HCT116 (cell line): ENCODE results near the gene TBX4. TPM values are rescaled to one million over a fixed set of nuclear protein-coding genes. Genes with fewer than 3 reads are reported as not detected.

Experiments used
- ATAC-seq: fragments of 200-7000 bp; cut with Tn5 transposase; 2 replicates; pipeline ENCODE4 v1.9.1; 2020; ENCODE audit warnings: mild to moderate bottlenecking, moderate library complexity
- BruUV-seq: library from RNA; stranded (reverse); fragments of 400-500 nt; replicated peaks from 2 replicates; lab custom pipeline; 2021; lab: Mats Ljungman, UMichigan
- CTCF ChIA-PET: fragments of 300-600 bp; sonication (Branson Sonifier 250); formaldehyde crosslinking; loops from one replicate; lab custom pipeline; 2021; ENCODE audit warnings: antibody characterized with exemption; lab: Charles Lee
- POLR2A ChIA-PET: fragments of 300-600, 350-600 bp; sonication (Branson Sonifier 250); formaldehyde crosslinking; loops from one replicate; lab custom pipeline; 2021; ENCODE audit warnings: antibody characterized with exemption; lab: Charles Lee
- RAD21 ChIA-PET, 2 experiments: fragments of 300-600 bp; sonication (Branson Sonifier 250); formaldehyde crosslinking; loops; one replicate each; lab custom pipeline; 2023; ENCODE audit warnings: low total read pairs in 2 of 2; ENCODE audit not compliant: uncharacterized antibody in 2 of 2, unreplicated experiment in 2 of 2, low non-redundant PET in 1 of 2; lab: Charles Lee
- DNase-seq: peaks from one replicate; pipeline ENCODE4 v3.0.0-alpha.2; 2010; ENCODE audit warnings: low read depth, low spot score
- H2AFZ ChIP-seq: fragments of 200-600 bp; shearing (Covaris generic), sonication (generic); 2 replicates; pipeline ENCODE4 v1.6.1; 2017; ENCODE audit warnings: low read depth, mixed run types, mixed read lengths, antibody characterized with exemption, low read length; ENCODE audit not compliant: poor library complexity, severe bottlenecking
- H3K27ac ChIP-seq: 2 replicates; pipeline ENCODE4 v1.5.1; 2012; ENCODE audit warnings: low read depth, low read length
- H3K27me3 ChIP-seq: fragments of 200-600 bp; sonication (generic); 2 replicates; pipeline ENCODE4 v1.6.1; 2016; ENCODE audit warnings: mixed run types, low read length, mixed read lengths; ENCODE audit not compliant: insufficient read depth
- H3K36me3 ChIP-seq, 2 experiments: fragments of 200-500 bp in 1 of 2; fragments of 200-600 bp in 1 of 2; sonication (Bioruptor generic) in 1 of 2; sonication (generic) in 1 of 2; 2 replicates each; pipeline versions ENCODE4 v1.5.1 to v1.6.1; 2014 to 2016; ENCODE audit warnings: low read length in 2 of 2, inconsistent platforms in 1 of 2, mixed read lengths in 1 of 2, mixed run types in 1 of 2; ENCODE audit not compliant: insufficient read depth in 2 of 2, control insufficient read depth in 1 of 2
- H3K4me1 ChIP-seq, 2 experiments: fragments of 200-600 bp in 1 of 2; sonication (generic) in 1 of 2; 2 replicates each; pipeline versions ENCODE4 v1.5.1 to v1.6.1; 2012 to 2017; ENCODE audit warnings: low read length in 2 of 2, inconsistent platforms in 1 of 2, mild to moderate bottlenecking in 1 of 2, mixed read lengths in 1 of 2, mixed run types in 1 of 2, moderate library complexity in 1 of 2; ENCODE audit not compliant: insufficient read depth in 2 of 2, control insufficient read depth in 1 of 2
- H3K4me2 ChIP-seq: fragments of 200-600 bp; sonication (generic); 2 replicates; pipeline ENCODE4 v1.6.1; 2017; ENCODE audit warnings: mixed run types, low read length, mixed read lengths
- H3K4me3 ChIP-seq, 2 experiments: fragments of 200-600 bp in 1 of 2; sonication (generic) in 1 of 2; replicated peaks in 1 of 2; 2 replicates each; pipeline ENCODE4 v1.5.1; 2011 to 2016; ENCODE audit warnings: low read length in 2 of 2, control low read depth in 1 of 2, low read depth in 1 of 2, mild to moderate bottlenecking in 1 of 2, mixed read lengths in 1 of 2, mixed run types in 1 of 2
- H3K79me2 ChIP-seq: fragments of 200-600 bp; sonication (generic); 2 replicates; pipeline ENCODE4 v1.6.1; 2017; ENCODE audit warnings: mild to moderate bottlenecking, mixed run types, low read length, moderate library complexity, mixed read lengths; ENCODE audit not compliant: insufficient read depth
- H3K9ac ChIP-seq: fragments of 200-600 bp; sonication (generic); 2 replicates; pipeline ENCODE4 v1.6.1; 2016; ENCODE audit warnings: low read length, mixed read lengths
- H3K9me2 ChIP-seq: fragments of 200-600 bp; sonication (generic), shearing (Covaris generic); 2 replicates; pipeline ENCODE4 v1.6.1; 2017; ENCODE audit warnings: mixed run types, mild to moderate bottlenecking, moderate library complexity; ENCODE audit not compliant: insufficient read depth
- H3K9me3 ChIP-seq, 2 experiments: fragments of 200-500 bp in 1 of 2; fragments of 200-600 bp in 1 of 2; sonication (Bioruptor generic) in 1 of 2; sonication (generic) in 1 of 2; 2 replicates each; pipeline ENCODE4 v1.6.1; 2014 to 2017; ENCODE audit warnings: low read length in 2 of 2, mixed read lengths in 2 of 2, inconsistent platforms in 1 of 2, low read depth in 1 of 2, mild to moderate bottlenecking in 1 of 2, mixed run types in 1 of 2, moderate library complexity in 1 of 2; ENCODE audit not compliant: control insufficient read depth in 1 of 2, insufficient read depth in 1 of 2
- H4K20me1 ChIP-seq: fragments of 200-600 bp; sonication (generic), shearing (Covaris generic); 2 replicates; pipeline ENCODE4 v1.6.1; 2017; ENCODE audit warnings: mixed run types, mild to moderate bottlenecking, moderate library complexity; ENCODE audit not compliant: insufficient read depth
- CBX3 ChIP-seq: IDR thresholded peaks from 2 replicates; pipeline ENCODE4 v1.6.1; 2012; ENCODE audit warnings: low read depth
- CEBPB ChIP-seq: IDR thresholded peaks from 2 replicates; pipeline ENCODE4 v1.6.1; 2012; ENCODE audit warnings: low read depth
- CTCF ChIP-seq, 3 experiments: fragments of 200-600 bp in 1 of 3; sonication (generic) in 1 of 3; IDR thresholded peaks in 2 of 3; conservative IDR thresholded peaks in 1 of 3; 2 replicates each; pipeline ENCODE4 v1.5.1; 2012 to 2017; ENCODE audit warnings: low read depth in 2 of 3, low read length in 2 of 3, antibody characterized with exemption in 1 of 3, borderline replicate concordance in 1 of 3, control low read depth in 1 of 3, mild to moderate bottlenecking in 1 of 3, mixed read lengths in 1 of 3, mixed run types in 1 of 3, moderate library complexity in 1 of 3; ENCODE audit not compliant: insufficient read depth in 1 of 3
- EGR1 ChIP-seq: IDR thresholded peaks from 2 replicates; pipeline ENCODE4 v1.6.1; 2012; ENCODE audit warnings: low read depth
- ELF1 ChIP-seq: IDR thresholded peaks from 2 replicates; pipeline ENCODE4 v1.6.1; 2012; ENCODE audit warnings: low read depth, borderline replicate concordance
- EZH2 ChIP-seq: fragments of 200-600 bp; sonication (generic); IDR thresholded peaks from 2 replicates; pipeline ENCODE4 v1.6.1; 2017; ENCODE audit warnings: antibody characterized with exemption, mixed run types
- EZH2phosphoT487 ChIP-seq: fragments of 200-600 bp; IDR thresholded peaks from 2 replicates; pipeline ENCODE4 v1.6.1; 2018; ENCODE audit warnings: antibody characterized with exemption, borderline replicate concordance
- POLR2A ChIP-seq: IDR thresholded peaks from 2 replicates; pipeline ENCODE4 v1.7.0; 2011; ENCODE audit warnings: borderline replicate concordance; ENCODE audit not compliant: insufficient read depth, insufficient read length; ENCODE audit errors: extremely low read depth
- POLR2AphosphoS5 ChIP-seq: IDR thresholded peaks from 2 replicates; pipeline ENCODE4 v1.6.1; 2011; ENCODE audit warnings: mild to moderate bottlenecking, low read depth, low read length, moderate library complexity
- RAD21 ChIP-seq: IDR thresholded peaks from 2 replicates; pipeline ENCODE4 v1.6.1; 2012; ENCODE audit warnings: low read depth, mild to moderate bottlenecking
- REST ChIP-seq: IDR thresholded peaks from 2 replicates; pipeline ENCODE4 v1.6.1; 2012; ENCODE audit warnings: low read depth
- YY1 ChIP-seq: IDR thresholded peaks from 2 replicates; pipeline ENCODE4 v1.6.1; 2011; ENCODE audit warnings: low read length, low read depth, moderate library complexity, mild to moderate bottlenecking; ENCODE audit not compliant: insufficient replicate concordance; ENCODE audit errors: extremely low read depth
- intact Hi-C: fragments of 100-400 bp; cut with micrococcal nuclease; formaldehyde crosslinking; loops from 2 replicates; pipeline ENCODE4 v1.10.0; 2022
- total RNA-seq: library from RNA; stranded (reverse); gene quantifications from one replicate; pipeline ENCODE4 v1.2.1, GENCODE V29; 2021; ENCODE audit not compliant: unreplicated experiment

TBX4 gene
- total RNA-seq, 1 experiment from 2014 or later, result 0.27 TPM

- peaks cover 0 to under 1% of the 10 kb centered on the region in 2 experiments; a peak in 1 of 4 replicates for H3K9me3 ChIP-seq
- H3K27me3 ChIP-seq, result no peaks in the 10 kb centered on the region
- H3K4me1 ChIP-seq, result peaks cover 2 to 10% of the 10 kb centered on the region in 2 experiments; a peak in 2 of 4 replicates
- no peaks in the 10 kb centered on the region for H3K36me3 ChIP-seq
- no peak overlapping the region for H3K27ac ChIP-seq
- intact Hi-C loops, result no loop called here
- RAD21 ChIA-PET, result no interaction called here
- TF ChIP-seq POLR2A (no peak), CEBPB (no peak), RAD21 (no peak), CTCF (IDR thresholded peaks at IDR 0.05 in 2 of 3, conservative IDR thresholded peaks at IDR 0.05 in 1 of 3; ENCODE audit: borderline replicate concordance in 1 of 3, insufficient read depth in 1 of 3, low read depth in 2 of 3, low read length in 2 of 3) (no peak), POLR2AphosphoS5 (no peak), EZH2 (no peak), YY1 (no peak), REST (no peak), EGR1 (no peak), EZH2phosphoT487 (no peak), ELF1 (no peak), CBX3 (no peak)
- no peak overlapping the region for H2AFZ ChIP-seq
- ATAC-seq (no peak), DNase-seq (no peak)
- POLR2A ChIA-PET, result no interaction called here
- no peak overlapping the region for H3K4me3 ChIP-seq
- H3K9me2 ChIP-seq, result no peaks in the 10 kb centered on the region
- CTCF ChIA-PET, result no interaction called here
- no peak overlapping the region for H3K9ac ChIP-seq
- H4K20me1 ChIP-seq, result no peaks in the 10 kb centered on the region
- no peak overlapping the region for H3K4me2 ChIP-seq
- H3K79me2 ChIP-seq, result no peaks in the 10 kb centered on the region
- BruUV-seq, result no TSS peak
These were observed 9.2 kb upstream of the TBX4 start for GRCh38 chr17:61442878-61443474.
